Lower leg skin (tissue), 4 donors: Measurements from ENCODE around the gene A4GNT. TPM values are rescaled to one million over a fixed set of nuclear protein-coding genes. Genes with fewer than 3 reads are reported as not detected.
"Not testable (repeated sequence)": the region's sequence is repeated elsewhere in the genome, so short reads cannot be mapped to it uniquely, and the experiment has no call there.

Source experiments
- DNase-seq, 2 donors: peaks; one replicate each; pipeline ENCODE4 v3.0.0-alpha.2; 2019; ENCODE audit warnings: low spot score in 2 of 2
- H3K4me3 ChIP-seq: fragments of 200-600 bp; sonication (generic); 2 replicates; pipeline ENCODE4 v1.5.1; 2017; ENCODE audit warnings: mild to moderate bottlenecking, low read depth; ENCODE audit not compliant: poor library complexity, severe bottlenecking
- POLR2A ChIP-seq, 2 donors: fragments of 450-650 bp; IDR thresholded peaks; one replicate each; pipeline ENCODE4 v1.6.1; 2016 to 2017; ENCODE audit warnings: antibody characterized with exemption in 2 of 2, mild to moderate bottlenecking in 1 of 2, moderate library complexity in 1 of 2
- WGBS, 2 donors: methylation state at CpG; one replicate each; pipeline ENCODE4 v1.1.5; 2018; 5-methylcytosine and 5-hydroxymethylcytosine counted together
- intact Hi-C: fragments of 100-400 bp; cut with DNase I; formaldehyde crosslinking; loops from one replicate; pipeline ENCODE4 v1.15.0; 2023; ENCODE audit warnings: low total_unique reads
- total RNA-seq, 4 donors: library from RNA; depleted of rRNA; stranded (reverse); fragments of >200 nt; gene quantifications; one replicate each; pipeline ENCODE4 v1.1.0, GENCODE V29; 2016
- TF ChIP-seq, protein P1 (sequence below), 3 donors: fragments of 450-650 bp; IDR thresholded peaks; one replicate each; pipeline ENCODE4 v1.5.1; 2016; ENCODE audit warnings: antibody characterized with exemption in 3 of 3, mild to moderate bottlenecking in 3 of 3, moderate library complexity in 2 of 3

Gene A4GNT
- total RNA-seq, 4 donors from 2014 or later: not detected

DNA sequence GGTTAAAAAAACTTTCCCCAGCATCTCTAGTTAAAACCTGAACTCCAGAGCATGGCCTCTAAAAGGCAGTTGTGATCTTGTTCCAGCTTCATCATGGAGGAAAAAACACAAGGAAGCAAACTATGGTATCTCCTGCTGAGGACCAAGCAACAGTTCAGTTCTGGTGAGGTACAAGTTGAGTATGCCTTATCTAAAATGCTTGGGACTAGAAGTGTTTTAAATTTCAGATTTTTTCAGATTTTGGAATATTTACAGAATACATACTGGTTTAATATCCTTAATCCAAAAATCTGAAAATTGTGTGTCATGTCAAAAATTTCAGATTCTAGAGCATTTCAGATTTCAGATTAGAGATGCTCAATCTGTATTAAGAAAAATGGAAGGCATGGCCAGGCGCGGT lies 32.9 kb upstream of the A4GNT start:
- 93 to 96% methylated on average over 2 of the region's 2 CpGs for WGBS, 2 donors
- H3K4me3 ChIP-seq: no peak overlapping the region
- intact Hi-C loops: no loop called here
- DNase-seq: no peak
- TF ChIP-seq, protein P1, sequence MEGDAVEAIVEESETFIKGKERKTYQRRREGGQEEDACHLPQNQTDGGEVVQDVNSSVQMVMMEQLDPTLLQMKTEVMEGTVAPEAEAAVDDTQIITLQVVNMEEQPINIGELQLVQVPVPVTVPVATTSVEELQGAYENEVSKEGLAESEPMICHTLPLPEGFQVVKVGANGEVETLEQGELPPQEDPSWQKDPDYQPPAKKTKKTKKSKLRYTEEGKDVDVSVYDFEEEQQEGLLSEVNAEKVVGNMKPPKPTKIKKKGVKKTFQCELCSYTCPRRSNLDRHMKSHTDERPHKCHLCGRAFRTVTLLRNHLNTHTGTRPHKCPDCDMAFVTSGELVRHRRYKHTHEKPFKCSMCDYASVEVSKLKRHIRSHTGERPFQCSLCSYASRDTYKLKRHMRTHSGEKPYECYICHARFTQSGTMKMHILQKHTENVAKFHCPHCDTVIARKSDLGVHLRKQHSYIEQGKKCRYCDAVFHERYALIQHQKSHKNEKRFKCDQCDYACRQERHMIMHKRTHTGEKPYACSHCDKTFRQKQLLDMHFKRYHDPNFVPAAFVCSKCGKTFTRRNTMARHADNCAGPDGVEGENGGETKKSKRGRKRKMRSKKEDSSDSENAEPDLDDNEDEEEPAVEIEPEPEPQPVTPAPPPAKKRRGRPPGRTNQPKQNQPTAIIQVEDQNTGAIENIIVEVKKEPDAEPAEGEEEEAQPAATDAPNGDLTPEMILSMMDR (IDR thresholded peaks at IDR 0.05): no peak
- TF ChIP-seq POLR2A (IDR thresholded peaks at IDR 0.05): no peak

DNA sequence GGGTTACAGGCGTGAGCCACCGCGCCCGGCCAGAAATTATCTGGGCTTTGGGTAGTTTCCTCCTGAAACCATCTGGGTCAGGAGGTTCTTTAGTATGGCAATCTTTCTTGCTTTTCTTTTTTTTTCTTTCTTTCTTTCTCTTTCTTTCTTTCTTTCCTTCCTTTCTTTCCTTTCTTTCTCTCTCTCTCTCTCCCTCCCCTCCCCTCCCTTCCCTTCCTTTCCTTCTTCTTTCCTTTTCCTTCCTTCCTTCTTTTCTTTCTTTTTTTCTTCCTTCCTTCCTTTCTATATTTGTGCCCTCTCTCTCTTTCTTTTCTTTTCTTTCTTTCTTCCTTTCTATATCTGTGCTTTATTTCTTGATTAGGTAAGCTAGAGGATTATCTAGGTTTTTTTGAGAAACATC lies 25.6 kb upstream of the A4GNT start:
- 96 to 100% methylated on average over 4 of the region's 4 CpGs for WGBS, 2 donors
- no peak overlapping the region for H3K4me3 ChIP-seq
- intact Hi-C loops: no loop called here
- TF ChIP-seq, protein P1 (IDR thresholded peaks at IDR 0.05): no peak
- no peak for TF ChIP-seq POLR2A (IDR thresholded peaks at IDR 0.05)
- no peak for DNase-seq

DNA sequence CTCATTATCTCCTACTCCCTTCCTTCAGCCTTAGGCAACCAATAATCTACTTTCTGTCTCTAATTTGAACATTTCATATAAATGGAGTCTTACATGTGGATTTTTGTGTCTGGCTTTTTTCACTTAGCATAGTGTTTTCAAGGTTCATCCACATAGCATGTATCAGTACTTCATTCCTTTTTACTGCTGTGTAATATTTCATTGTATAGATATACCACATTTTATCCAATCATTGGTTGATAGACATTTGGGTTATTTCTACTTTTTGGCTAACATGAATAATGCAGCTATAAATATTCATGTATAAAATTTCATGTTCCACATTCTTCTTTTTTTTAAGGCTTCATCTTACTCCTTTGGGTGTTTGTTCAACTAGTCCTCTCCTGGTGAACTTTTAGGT lies 22.3 kb upstream of the A4GNT start:
- no peak for DNase-seq
- intact Hi-C loops: no loop called here
- no peak for TF ChIP-seq POLR2A (IDR thresholded peaks at IDR 0.05)
- TF ChIP-seq, protein P1 (IDR thresholded peaks at IDR 0.05): no peak
- H3K4me3 ChIP-seq: no peak overlapping the region

DNA sequence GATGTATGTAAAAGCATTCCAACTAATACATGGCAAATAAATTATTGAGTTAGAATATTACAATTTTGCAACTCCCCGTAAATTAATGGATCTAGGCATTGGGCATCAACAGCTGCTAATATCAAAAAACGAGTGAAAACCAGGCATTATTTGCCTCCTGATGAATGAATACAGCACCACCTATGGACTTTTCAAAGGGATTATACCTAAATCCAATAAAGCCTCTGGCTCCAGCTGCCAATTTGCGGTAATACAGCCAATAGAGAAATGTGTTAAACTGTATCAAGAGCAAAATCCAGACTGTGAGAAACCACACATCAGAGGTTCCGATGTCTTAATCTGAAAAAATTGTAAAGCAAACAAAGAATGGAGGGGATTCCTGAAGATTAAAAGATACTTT lies 16.3 kb upstream of the A4GNT start:
- H3K4me3 ChIP-seq: no peak overlapping the region
- TF ChIP-seq, protein P1 (IDR thresholded peaks at IDR 0.05): no peak
- TF ChIP-seq POLR2A (IDR thresholded peaks at IDR 0.05): no peak
- intact Hi-C loops: no loop called here
- DNase-seq: no peak
- WGBS, 2 donors: 75 to 80% methylated on average over 4 of the region's 4 CpGs

DNA sequence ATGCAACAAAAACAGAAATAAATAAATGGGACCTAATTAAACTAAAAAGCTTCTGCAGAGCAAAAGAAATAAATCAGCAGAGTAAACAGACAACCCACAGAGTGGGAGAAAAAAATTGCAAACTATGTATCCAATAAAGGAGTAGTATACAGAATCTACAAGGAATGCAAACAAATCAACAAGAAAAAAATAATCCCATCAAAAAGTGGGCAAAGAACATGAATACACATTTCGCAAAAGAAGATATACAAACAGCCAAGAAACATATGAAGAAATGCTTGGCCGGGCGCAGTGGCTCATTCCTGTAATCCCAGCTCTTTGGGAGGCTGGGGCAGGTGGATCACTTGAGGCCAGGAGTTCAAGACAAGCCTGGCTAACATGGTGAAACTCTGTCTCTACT lies 10.0 kb upstream of the A4GNT start:
- intact Hi-C loops, H3K4me3 ChIP-seq, DNase-seq: not testable (repeated sequence)
- 94% methylated on average over 3 of the region's 3 CpGs for WGBS, 2 donors

DNA sequence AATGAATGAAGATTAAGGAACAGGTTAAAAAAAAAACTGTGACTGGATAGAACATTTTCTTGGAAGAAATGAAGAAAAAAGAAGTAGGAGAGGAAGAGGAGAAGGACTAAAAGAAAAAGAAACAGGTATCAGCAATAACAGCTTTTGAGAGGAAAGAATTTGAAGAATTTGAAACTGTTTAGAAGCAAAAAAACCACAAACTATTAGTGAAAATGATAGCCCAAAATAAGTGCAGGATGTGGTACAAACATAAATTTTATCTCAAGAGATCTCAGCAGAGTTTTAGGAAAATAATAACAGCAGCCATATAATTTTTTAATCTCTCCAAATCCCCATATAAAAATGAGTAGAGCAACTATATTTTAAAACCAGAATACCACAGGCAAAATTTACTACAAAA lies 8.8 kb upstream of the A4GNT start:
- no peak overlapping the region for H3K4me3 ChIP-seq
- no peak for DNase-seq
- intact Hi-C loops: no loop called here
- TF ChIP-seq, protein P1 (IDR thresholded peaks at IDR 0.05): no peak
- no peak for TF ChIP-seq POLR2A (IDR thresholded peaks at IDR 0.05)
